KMS-11 (cell line): ENCODE results near the gene PTPN7.

Source experiments
- H2AFZ ChIP-seq: fragments of 200-600 bp; sonication (generic); 2 replicates; pipeline ENCODE4 v1.6.1; 2016; ENCODE audit warnings: antibody characterized with exemption, mixed run types, low read depth
- H3K27ac ChIP-seq: fragments of 200-600 bp; sonication (generic); 2 replicates; pipeline ENCODE4 v1.6.1; 2016; ENCODE audit warnings: mild to moderate bottlenecking, mixed run types
- H3K27me3 ChIP-seq: fragments of 200-600 bp; sonication (generic); 2 replicates; pipeline ENCODE4 v1.6.1; 2017; ENCODE audit warnings: mild to moderate bottlenecking, low read depth, mixed run types, moderate library complexity; ENCODE audit not compliant: insufficient read depth
- H3K36me3 ChIP-seq: fragments of 200-600 bp; sonication (generic); 2 replicates; pipeline ENCODE4 v1.6.1; 2017; ENCODE audit warnings: mild to moderate bottlenecking, mixed run types; ENCODE audit not compliant: insufficient read depth
- H3K4me1 ChIP-seq: fragments of 200-600 bp; sonication (generic); 2 replicates; pipeline ENCODE4 v1.6.1; 2016; ENCODE audit warnings: mild to moderate bottlenecking, low read depth, mixed run types; ENCODE audit not compliant: poor library complexity, severe bottlenecking
- H3K4me2 ChIP-seq: fragments of 200-600 bp; sonication (generic); 2 replicates; pipeline ENCODE4 v1.7.0; 2016; ENCODE audit warnings: mild to moderate bottlenecking, mixed run types
- H3K4me3 ChIP-seq: fragments of 200-600 bp; sonication (generic); IDR thresholded peaks from 2 replicates; pipeline ENCODE4 v1.6.1; 2017; ENCODE audit warnings: low read depth, low read length, mixed read lengths; ENCODE audit not compliant: insufficient read depth
- H3K79me2 ChIP-seq: fragments of 200-600 bp; sonication (generic); 2 replicates; pipeline ENCODE4 v1.6.1; 2016; ENCODE audit warnings: low read depth, mixed run types; ENCODE audit not compliant: insufficient read depth
- H3K9ac ChIP-seq: fragments of 200-600 bp; sonication (generic); 2 replicates; pipeline ENCODE4 v1.6.1; 2016; ENCODE audit warnings: mild to moderate bottlenecking, mixed run types
- H4K20me1 ChIP-seq: fragments of 200-600 bp; sonication (generic); 2 replicates; pipeline ENCODE4 v1.6.1; 2016; ENCODE audit warnings: mild to moderate bottlenecking, mixed run types; ENCODE audit not compliant: insufficient read depth
- CTCF ChIP-seq: fragments of 200-600 bp; sonication (generic); conservative IDR thresholded peaks from 2 replicates; pipeline ENCODE4 v1.6.1; 2017; ENCODE audit warnings: low read depth, mild to moderate bottlenecking, antibody characterized with exemption, low read length, moderate library complexity, mixed read lengths

PTPN7 gene

GRCh38 chr1:202176949-202177927 is 16.8 kb upstream of the PTPN7 start:
- Histone ChIP-seq H3K4me1 (peaks cover 4% of the 10 kb centered on the region), H2AFZ (no peak overlapping the region), H3K27ac (no peak overlapping the region), H3K27me3 (peaks cover 11% of the 10 kb centered on the region; the same call in 1 of the 2 replicates), H3K36me3 (no peaks in the 10 kb centered on the region), H3K4me2 (no peak overlapping the region), H3K4me3 (no peak overlapping the region), H4K20me1 (no peaks in the 10 kb centered on the region), H3K9ac (no peak overlapping the region), H3K79me2 (no peaks in the 10 kb centered on the region)
- TF ChIP-seq CTCF, result no peak

GRCh38 chr1:202173993-202174392 is 13.6 kb upstream of the PTPN7 start:
- no peak overlapping the region for H2AFZ ChIP-seq
- no peaks in the 10 kb centered on the region for H3K27me3 ChIP-seq
- TF ChIP-seq CTCF, result no peak
- H3K79me2 ChIP-seq, result no peaks in the 10 kb centered on the region
- no peak overlapping the region for H3K4me2 ChIP-seq
- no peak overlapping the region for H3K27ac ChIP-seq
- H3K36me3 ChIP-seq, result no peaks in the 10 kb centered on the region
- H3K9ac ChIP-seq, result no peak overlapping the region
- peaks cover under 1% of the 10 kb centered on the region for H3K4me1 ChIP-seq
- H3K4me3 ChIP-seq, result no peak overlapping the region
- no peaks in the 10 kb centered on the region for H4K20me1 ChIP-seq

- Histone ChIP-seq H2AFZ (no peak overlapping the region), H3K4me3 (no peak overlapping the region), H3K36me3 (no peaks in the 10 kb centered on the region), H4K20me1 (no peaks in the 10 kb centered on the region), H3K9ac (no peak overlapping the region), H3K4me1 (no peaks in the 10 kb centered on the region), H3K79me2 (no peaks in the 10 kb centered on the region), H3K4me2 (no peak overlapping the region), H3K27ac (no peak overlapping the region), H3K27me3 (no peaks in the 10 kb centered on the region; the same call in 1 of the 2 replicates)
- TF ChIP-seq CTCF, result no peak
Observed at GRCh38 chr1:202172015-202172355, 11.6 kb upstream of the PTPN7 start.

GRCh38 chr1:202171292-202172014 is 11.1 kb upstream of the PTPN7 start:
- Histone ChIP-seq H3K36me3 (no peaks in the 10 kb centered on the region), H2AFZ (no peak overlapping the region), H3K4me1 (no peaks in the 10 kb centered on the region), H3K79me2 (no peaks in the 10 kb centered on the region), H3K27me3 (no peaks in the 10 kb centered on the region; the same call in 1 of the 2 replicates), H3K4me2 (no peak overlapping the region), H3K9ac (no peak overlapping the region), H4K20me1 (no peaks in the 10 kb centered on the region), H3K27ac (no peak overlapping the region), H3K4me3 (no peak overlapping the region)
- TF ChIP-seq CTCF, result no peak
